Loucy (cell line): Measurements from ENCODE around the gene CDH13.

Experiments used
- CTCF ChIP-seq: fragments of 200-600 bp; sonication (generic); conservative IDR thresholded peaks from 2 replicates; pipeline ENCODE4 v1.5.1; 2014; ENCODE audit warnings: mild to moderate bottlenecking, antibody characterized with exemption, low read length
- EZH2phosphoT487 ChIP-seq: fragments of 200-600 bp; IDR thresholded peaks from 2 replicates; pipeline ENCODE4 v1.6.1; 2018; ENCODE audit warnings: antibody characterized with exemption, mild to moderate bottlenecking, moderate library complexity, borderline replicate concordance

GRCh38 chr16:82876951-82877350, 250.2 kb downstream of the CDH13 start:
- TF ChIP-seq CTCF (no peak), EZH2phosphoT487 (no peak)
